Activated CD4-positive, CD25-positive, alpha-beta regulatory T cell treated with anti-CD3 and anti-CD28 coated beads, Interleukin-2, amount 50 U/mL, for 24 hours (primary cell): ENCODE measurements around the gene SLC9B1.
"Not testable (repeated sequence)": the region's sequence is repeated elsewhere in the genome, so short reads cannot be mapped to it uniquely, and the experiment has no call there.

Source experiments
- ATAC-seq, 2 donors: fragments of 150-1000 bp; cut with Tn5 transposase; one replicate each; pipeline ENCODE4 v1.10.0; 2021; ENCODE audit warnings: mild to moderate bottlenecking in 1 of 2, moderate library complexity in 1 of 2

SLC9B1 gene

DNA sequence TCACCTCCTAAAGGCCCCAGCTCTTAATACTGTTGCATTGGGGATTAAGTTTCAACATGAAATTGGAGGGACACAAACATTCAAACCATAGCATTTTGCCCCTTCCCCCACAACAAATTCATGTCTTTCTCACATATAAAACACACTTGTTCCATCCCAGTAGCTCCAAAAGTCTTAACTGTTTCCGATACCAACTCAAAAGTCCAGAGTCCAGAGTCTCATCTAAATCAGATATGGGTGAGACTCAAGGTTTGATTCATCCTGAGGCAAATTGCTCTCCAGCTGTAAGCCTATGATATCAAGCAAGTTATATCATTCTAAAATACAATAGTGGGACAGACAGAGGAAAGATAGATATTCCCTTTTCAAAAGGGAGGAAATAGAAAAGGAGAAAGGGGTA, 8.7 kb downstream of the SLC9B1 start:
- ATAC-seq, result no peak

DNA sequence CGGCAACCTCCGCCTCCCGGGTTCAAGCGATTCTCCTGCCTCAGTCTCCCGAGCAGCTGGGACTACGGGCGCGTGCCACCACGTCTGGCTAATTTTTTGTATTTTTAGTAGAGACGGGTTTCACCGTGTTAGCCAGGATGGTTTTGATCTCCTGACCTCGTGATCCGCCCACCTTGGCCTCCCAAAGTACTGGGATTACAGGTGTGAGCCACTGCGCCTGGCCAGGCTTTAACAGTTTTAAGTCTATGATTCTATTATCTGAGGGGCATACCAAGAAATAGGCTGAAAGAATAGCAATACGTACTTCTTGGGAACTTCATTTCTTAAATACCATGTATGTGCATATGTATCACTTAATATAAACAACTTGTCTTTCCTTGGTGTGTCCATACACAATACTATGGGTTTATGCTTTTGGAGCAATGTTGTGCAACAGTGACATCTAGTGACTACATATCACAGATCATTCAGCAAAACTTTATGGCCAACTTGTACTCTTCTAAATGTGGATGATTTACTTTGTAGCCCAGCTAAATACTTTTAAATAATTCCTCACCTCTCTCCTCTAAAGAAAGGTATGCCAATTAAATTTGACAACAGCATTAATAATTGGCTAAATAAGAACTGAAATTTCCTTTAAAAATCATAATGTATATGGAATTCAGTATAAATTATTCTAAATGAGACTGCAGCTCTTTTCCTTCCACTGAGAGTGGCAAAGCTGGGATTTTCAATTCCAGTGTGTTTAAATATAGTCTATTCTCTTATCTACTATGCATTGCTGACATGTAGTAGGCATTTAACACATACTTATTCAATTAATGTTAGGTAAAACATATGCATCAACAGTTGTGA, 10.4 kb downstream of the SLC9B1 start:
- ATAC-seq, result peak; percentile 76 to 85

- no peak for ATAC-seq
Observed at GRCh38 chr4:103002551-103002950, 17.0 kb downstream of the SLC9B1 start.

GRCh38 chr4:102994803-102995202, 24.7 kb downstream of the SLC9B1 start:
- ATAC-seq, result peak in 1 of 2 donors; percentile 33

DNA sequence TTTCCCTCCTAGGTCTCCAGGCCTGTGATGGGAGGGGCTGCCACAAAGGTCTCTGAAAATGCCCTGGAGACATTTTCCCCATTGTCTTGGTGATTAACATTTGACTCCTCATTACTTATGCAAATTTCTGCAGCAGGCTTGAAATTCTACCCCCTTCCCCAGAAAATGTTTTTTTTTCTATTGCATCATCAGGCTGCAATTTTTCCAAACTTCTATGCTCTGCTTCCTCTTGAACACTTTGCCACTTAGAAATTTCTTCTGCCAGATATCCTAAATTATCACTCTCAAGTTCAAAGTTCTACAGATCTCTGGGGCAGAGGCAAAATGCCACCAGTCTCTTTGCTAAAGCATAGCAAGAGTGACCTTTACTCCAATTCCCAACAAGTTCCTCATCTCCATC, 25.5 kb downstream of the SLC9B1 start:
- not testable (repeated sequence) for ATAC-seq

- peak; percentile 25 to 53 for ATAC-seq
Observed at GRCh38 chr4:102988429-102989020, 31.0 kb downstream of the SLC9B1 start.

- no peak for ATAC-seq
Observed at GRCh38 chr4:102981005-102981404, 38.5 kb downstream of the SLC9B1 start.

GRCh38 chr4:102961813-102962212, 57.7 kb downstream of the SLC9B1 start:
- ATAC-seq, result not testable (repeated sequence)

DNA sequence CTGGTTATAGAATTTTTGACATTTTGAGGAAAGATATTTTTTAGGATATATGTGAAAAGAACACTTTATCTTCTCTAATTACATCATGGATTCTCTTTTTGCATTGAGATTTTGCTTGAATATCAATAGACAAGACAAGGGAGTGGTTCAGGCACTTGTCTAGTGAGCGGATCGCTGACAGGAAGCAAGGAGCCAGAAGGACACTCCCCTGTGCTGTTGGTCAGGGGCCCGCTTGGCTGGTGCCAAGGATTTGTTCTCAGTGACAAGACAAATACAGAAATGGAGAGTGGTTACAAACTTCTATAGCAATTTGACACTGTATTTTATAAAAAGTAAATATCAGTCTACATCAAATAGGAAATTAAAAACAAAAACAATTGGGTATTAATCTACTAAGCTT, 60.0 kb downstream of the SLC9B1 start:
- ATAC-seq, result no peak

DNA sequence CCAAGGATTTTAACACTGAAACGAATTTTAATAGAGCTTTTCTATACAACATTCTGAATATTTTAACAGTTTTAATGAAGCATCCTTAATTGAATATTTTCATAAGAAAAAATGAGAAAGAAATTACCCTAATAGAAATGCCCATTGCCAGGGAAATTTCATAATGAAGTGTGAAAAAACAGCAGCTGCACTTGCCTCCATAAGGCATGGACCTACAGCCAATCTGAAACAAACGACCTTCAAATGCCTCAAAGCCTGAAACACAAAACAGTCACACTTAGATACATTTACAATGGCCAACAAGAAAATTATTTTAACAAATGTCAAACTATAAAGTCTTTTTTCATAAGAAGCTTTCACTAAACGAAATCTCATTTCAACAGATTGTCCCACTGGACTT, 74.4 kb downstream of the SLC9B1 start:
- ATAC-seq, result no peak

- not testable (repeated sequence) for ATAC-seq
Observed at GRCh38 chr4:102938063-102938462, 81.4 kb downstream of the SLC9B1 start.

DNA sequence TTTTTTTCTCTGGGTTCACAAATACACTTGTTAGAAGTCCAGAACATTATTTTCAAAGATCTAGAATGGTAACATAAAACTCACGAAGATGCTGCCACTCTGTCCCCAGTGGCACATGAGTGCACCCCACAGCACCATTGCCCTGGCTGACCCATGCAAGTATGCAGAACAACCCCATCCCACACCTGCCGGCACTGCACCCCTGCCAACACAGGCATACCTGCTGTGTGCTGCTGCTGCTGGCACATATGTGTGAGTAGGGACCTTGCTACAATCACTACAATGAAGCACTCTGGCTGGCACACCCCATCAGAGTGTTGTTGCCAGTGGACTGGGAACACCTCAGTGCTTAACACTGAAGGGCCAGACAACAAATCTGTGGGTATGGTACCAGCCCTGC, 83.8 kb downstream of the SLC9B1 start:
- no peak for ATAC-seq

DNA sequence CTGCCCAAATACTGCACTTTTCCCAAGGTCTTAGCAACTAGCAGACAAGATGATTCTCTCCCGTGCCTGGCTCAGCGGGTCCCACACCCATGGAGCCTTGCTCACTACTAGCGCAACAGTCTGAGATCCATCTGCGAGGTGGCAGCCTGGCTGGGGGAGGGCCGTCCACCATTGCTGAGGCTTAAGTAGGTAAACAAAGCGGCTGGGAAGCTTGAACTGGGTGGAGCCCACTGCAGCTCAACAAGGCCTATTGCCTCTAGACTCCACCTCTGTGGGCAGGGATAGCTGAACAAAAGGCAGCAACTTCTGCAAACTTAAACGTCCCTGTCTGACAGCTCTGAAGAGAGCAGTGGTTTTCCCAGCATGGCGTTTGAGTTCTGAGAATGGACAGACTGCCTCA, 99.8 kb downstream of the SLC9B1 start:
- ATAC-seq, result not testable (repeated sequence)

DNA sequence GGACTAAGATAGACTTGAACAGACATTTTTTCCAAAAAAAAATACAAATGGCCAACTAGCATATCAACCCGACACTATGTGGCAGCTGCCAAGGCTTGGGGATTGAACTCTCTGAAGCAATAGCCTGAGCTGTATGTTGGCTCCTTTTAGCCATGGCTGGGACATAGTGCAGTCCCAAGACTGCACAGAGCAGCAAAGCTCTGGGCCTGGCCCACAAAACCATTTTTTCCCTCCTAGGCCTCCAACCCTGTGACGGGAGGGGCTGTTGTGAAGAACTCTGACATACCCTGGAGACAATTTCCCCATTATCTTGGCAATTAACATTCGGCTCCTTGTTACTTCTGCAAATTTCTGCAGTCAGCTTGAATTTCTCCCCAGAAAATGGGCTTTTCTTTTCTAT, 100.6 kb downstream of the SLC9B1 start:
- ATAC-seq, result no peak

- no peak for ATAC-seq
Observed at GRCh38 chr4:102901804-102902203, 117.7 kb downstream of the SLC9B1 start.

GRCh38 chr4:102897610-102898009, 121.9 kb downstream of the SLC9B1 start:
- ATAC-seq, result not testable (repeated sequence)

DNA sequence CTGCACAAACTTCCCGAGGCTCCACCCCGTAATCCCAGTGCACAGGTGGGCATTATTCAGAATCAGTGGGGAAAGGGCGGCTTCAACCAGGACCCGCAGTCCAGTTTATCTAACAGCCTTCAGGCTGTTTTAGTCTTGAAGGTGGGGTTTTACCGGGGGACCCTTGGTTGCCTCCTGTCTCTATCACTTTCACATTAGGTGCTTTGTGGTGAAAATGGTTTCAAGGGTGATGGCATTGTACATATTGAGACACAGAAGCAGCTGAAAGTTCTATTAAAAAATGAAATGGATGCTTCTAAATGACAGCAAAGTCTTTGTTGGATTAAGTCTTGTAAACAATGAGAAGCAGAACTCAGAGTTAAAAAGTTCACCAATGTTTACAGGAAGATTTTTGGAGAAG, 123.0 kb downstream of the SLC9B1 start:
- not testable (repeated sequence) for ATAC-seq

DNA sequence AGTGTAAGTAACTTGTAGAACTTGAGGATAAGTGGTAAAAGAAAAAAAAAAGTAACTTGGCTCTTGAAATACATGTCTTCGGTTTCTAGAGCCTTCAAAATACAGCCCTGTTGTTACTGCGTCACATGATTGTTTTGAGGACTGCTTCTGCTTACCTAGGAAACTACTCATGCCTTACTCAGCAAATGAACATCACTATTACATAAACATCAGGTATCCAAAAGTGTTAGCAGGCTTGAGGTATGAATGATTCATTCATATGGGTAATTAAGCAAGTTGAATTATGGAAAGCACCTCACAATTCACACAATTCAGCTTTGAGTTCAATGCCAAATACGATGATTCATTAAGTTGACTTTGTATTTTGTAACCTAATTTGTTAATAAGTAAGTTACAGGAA, 129.6 kb downstream of the SLC9B1 start:
- peak in 1 of 2 donors; percentile 73 for ATAC-seq

DNA sequence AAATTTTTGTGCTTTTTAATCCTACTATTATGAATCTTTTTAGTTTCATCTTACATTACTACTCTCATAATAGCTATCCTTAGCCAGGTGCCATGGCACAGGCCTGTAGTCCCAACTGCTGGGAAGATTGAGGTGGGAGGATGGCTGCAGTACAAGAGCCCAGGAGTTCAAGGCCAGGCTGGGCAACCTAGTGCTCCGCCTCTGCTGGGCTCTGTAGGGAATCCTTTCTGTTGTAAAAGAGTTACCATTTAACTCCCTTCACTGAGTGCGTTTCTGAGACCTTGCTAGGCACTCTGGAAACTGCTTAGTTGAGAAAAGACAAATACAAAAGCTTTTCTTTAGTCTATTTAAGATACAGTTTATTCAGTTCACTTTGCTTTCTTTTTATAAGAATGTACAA, 130.9 kb downstream of the SLC9B1 start:
- ATAC-seq, result not testable (repeated sequence)

DNA sequence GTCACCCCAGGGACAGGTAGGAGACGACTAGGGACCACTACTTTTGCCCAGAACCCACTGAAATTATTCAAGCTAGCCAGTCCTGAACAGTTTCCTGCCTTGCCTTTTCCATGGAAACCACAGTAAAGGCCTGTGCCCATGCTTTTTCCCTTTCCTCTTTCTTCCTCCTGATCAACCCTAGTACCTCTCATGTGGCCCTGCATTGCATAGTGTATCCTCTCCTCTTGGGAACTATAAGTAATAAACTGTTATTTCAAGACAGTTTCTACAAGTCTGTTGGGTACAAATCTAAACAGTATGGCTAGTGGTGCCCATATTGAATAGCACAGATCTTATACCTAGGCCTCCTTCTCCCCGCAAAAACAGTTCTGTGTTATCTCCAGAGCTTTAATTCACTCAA, 136.2 kb downstream of the SLC9B1 start:
- no peak for ATAC-seq

GRCh38 chr4:102881343-102881742, 138.2 kb downstream of the SLC9B1 start:
- ATAC-seq, result no peak

- ATAC-seq, result no peak
Observed at GRCh38 chr4:102878901-102879300, 140.6 kb downstream of the SLC9B1 start.

DNA sequence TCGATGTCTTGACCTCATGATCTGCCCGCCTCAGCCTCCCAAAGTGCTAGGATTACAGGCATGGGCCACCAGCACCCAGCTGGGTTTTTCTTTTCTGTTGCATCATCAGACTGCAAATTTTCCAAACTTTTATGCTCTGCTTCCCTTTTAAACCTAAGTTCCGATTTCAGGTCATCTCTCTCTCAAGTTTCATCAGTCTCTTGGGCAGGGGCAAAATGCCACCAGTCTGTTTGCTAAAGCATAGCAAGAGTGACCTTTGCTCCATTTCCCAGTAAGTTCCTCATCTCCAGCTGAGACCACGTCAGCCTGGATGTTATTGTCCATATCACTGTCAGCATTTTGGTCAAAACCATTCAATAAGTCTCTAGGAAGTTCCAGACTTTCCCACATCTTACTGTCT, 141.2 kb downstream of the SLC9B1 start:
- not testable (repeated sequence) for ATAC-seq

GRCh38 chr4:102877477-102878106, 141.9 kb downstream of the SLC9B1 start:
- not testable (repeated sequence) for ATAC-seq
